DOHH2 (cell line): Measurements from ENCODE around the gene TMEM214.

Experiments
- H3F3A ChIP-seq: fragments of 200-600 bp; sonication (generic), shearing (Covaris generic); 2 replicates; pipeline ENCODE4 v1.6.0; 2016; ENCODE audit warnings: antibody characterized with exemption, mild to moderate bottlenecking; ENCODE audit not compliant: control insufficient read depth, insufficient read depth
- H3K27ac ChIP-seq: fragments of 200-600 bp; sonication (generic); 2 replicates; pipeline ENCODE4 v1.5.1; 2014; ENCODE audit warnings: low read depth, mild to moderate bottlenecking, low read length, moderate library complexity
- H3K27me3 ChIP-seq: fragments of 200-600 bp; sonication (generic); 2 replicates; pipeline ENCODE4 v1.6.1; 2014; ENCODE audit warnings: mild to moderate bottlenecking, low read length, mixed read lengths; ENCODE audit not compliant: control insufficient read depth
- H3K36me3 ChIP-seq: fragments of 200-600 bp; sonication (generic); 2 replicates; pipeline ENCODE4 v1.6.1; 2014; ENCODE audit warnings: mild to moderate bottlenecking, low read length, moderate library complexity, mixed read lengths; ENCODE audit not compliant: control insufficient read depth
- H3K4me1 ChIP-seq: fragments of 200-600 bp; sonication (generic); 2 replicates; pipeline ENCODE4 v1.6.1; 2014; ENCODE audit warnings: mild to moderate bottlenecking, low read length, mixed read lengths; ENCODE audit not compliant: control insufficient read depth
- H3K4me2 ChIP-seq: fragments of 200-600 bp; sonication (generic); 2 replicates; pipeline ENCODE4 v1.6.0; 2014; ENCODE audit warnings: mild to moderate bottlenecking, low read length, moderate library complexity
- H3K4me3 ChIP-seq: fragments of 200-600 bp; sonication (generic); 2 replicates; pipeline ENCODE4 v1.5.1; 2014; ENCODE audit warnings: mild to moderate bottlenecking, low read length, mixed read lengths
- H3K79me2 ChIP-seq: fragments of 200-600 bp; sonication (generic); 2 replicates; pipeline ENCODE4 v1.6.1; 2014; ENCODE audit warnings: mild to moderate bottlenecking, low read length, mixed read lengths; ENCODE audit not compliant: control insufficient read depth
- H3K9me2 ChIP-seq: fragments of 200-600 bp; sonication (generic); replicated peaks from 2 replicates; pipeline ENCODE4 v1.6.1; 2014; ENCODE audit warnings: mild to moderate bottlenecking, low read length, mixed read lengths; ENCODE audit not compliant: control insufficient read depth
- H3K9me3 ChIP-seq: fragments of 200-600 bp; sonication (generic); 2 replicates; pipeline ENCODE4 v1.6.1; 2014; ENCODE audit warnings: antibody characterized with exemption, low read length, mixed read lengths; ENCODE audit not compliant: control insufficient read depth, insufficient read depth
- H4K20me1 ChIP-seq: fragments of 200-600 bp; sonication (generic); 2 replicates; pipeline ENCODE4 v1.6.0; 2014; ENCODE audit warnings: low read depth, mild to moderate bottlenecking, antibody characterized with exemption, low read length, moderate library complexity; ENCODE audit not compliant: control insufficient read depth, insufficient read depth
- CTCF ChIP-seq: fragments of 200-600 bp; sonication (generic); IDR thresholded peaks from one replicate; pipeline ENCODE4 v1.5.1; 2014; ENCODE audit warnings: antibody characterized with exemption, mild to moderate bottlenecking, low read depth, low read length; ENCODE audit not compliant: poor library complexity, severe bottlenecking
- EZH2phosphoT487 ChIP-seq: fragments of 200-600 bp; sonication (generic); IDR thresholded peaks from 2 replicates; pipeline ENCODE4 v1.6.1; 2017; ENCODE audit warnings: borderline replicate concordance, mild to moderate bottlenecking, antibody characterized with exemption, low read length, moderate library complexity, mixed read lengths

TMEM214 gene

GRCh38 chr2:27021253-27022049, 11.3 kb upstream of the TMEM214 start:
- Histone ChIP-seq H3K36me3 (no peaks in the 10 kb centered on the region), H3K9me2 (no peaks in the 10 kb centered on the region), H3K79me2 (no peaks in the 10 kb centered on the region), H4K20me1 (no peaks in the 10 kb centered on the region), H3K4me1 (no peaks in the 10 kb centered on the region), H3F3A (no peaks in the 10 kb centered on the region), H3K27ac (no peak overlapping the region), H3K4me2 (no peak overlapping the region), H3K27me3 (no peaks in the 10 kb centered on the region), H3K9me3 (no peaks in the 10 kb centered on the region), H3K4me3 (no peak overlapping the region)
- TF ChIP-seq EZH2phosphoT487 (no peak), CTCF (no peak)

- Histone ChIP-seq H3K36me3 (no peaks in the 10 kb centered on the region), H3K4me2 (no peak overlapping the region), H4K20me1 (no peaks in the 10 kb centered on the region), H3K27me3 (no peaks in the 10 kb centered on the region), H3K4me3 (no peak overlapping the region), H3K27ac (no peak overlapping the region), H3K9me3 (no peaks in the 10 kb centered on the region), H3K79me2 (no peaks in the 10 kb centered on the region), H3F3A (no peaks in the 10 kb centered on the region), H3K9me2 (no peaks in the 10 kb centered on the region), H3K4me1 (no peaks in the 10 kb centered on the region)
- TF ChIP-seq CTCF (no peak), EZH2phosphoT487 (no peak)
Observed at GRCh38 chr2:27023740-27024139, 9.0 kb upstream of the TMEM214 start.

GRCh38 chr2:27024188-27024587, 8.6 kb upstream of the TMEM214 start:
- Histone ChIP-seq H3K4me1 (no peaks in the 10 kb centered on the region), H3K27me3 (no peaks in the 10 kb centered on the region), H3K4me3 (no peak overlapping the region), H4K20me1 (no peaks in the 10 kb centered on the region), H3K9me3 (no peaks in the 10 kb centered on the region), H3K27ac (no peak overlapping the region), H3K79me2 (no peaks in the 10 kb centered on the region), H3F3A (no peaks in the 10 kb centered on the region), H3K36me3 (no peaks in the 10 kb centered on the region), H3K4me2 (no peak overlapping the region), H3K9me2 (no peaks in the 10 kb centered on the region)
- TF ChIP-seq EZH2phosphoT487 (no peak), CTCF (no peak)
